SK-N-SH (cell line): Measurements from ENCODE around the gene MX1. TPM values are rescaled to one million over a fixed set of nuclear protein-coding genes. Genes with fewer than 3 reads are reported as not detected.

ENCODE experiments used
- CTCF ChIA-PET: fragments of 300-600, 350-600 bp; formaldehyde crosslinking; extraction: SDS; loops from one replicate; lab custom pipeline; 2021; lab: Yijun Ruan, JAX
- POLR2A ChIA-PET: fragments of 350-600 bp; sonication (Branson Sonifier 250); formaldehyde crosslinking; extraction: SDS; loops from one replicate; lab custom pipeline; 2020; ENCODE audit warnings: antibody characterized with exemption, inconsistent platforms; lab: Yijun Ruan, JAX
- DNase-seq: peaks from one replicate; pipeline ENCODE4 v3.0.0; 2012
- H2AFZ ChIP-seq: fragments of 200-600 bp; sonication (generic); 2 replicates; pipeline ENCODE4 v1.8.1; 2016; ENCODE audit warnings: antibody characterized with exemption, mild to moderate bottlenecking, low read depth
- H3F3A ChIP-seq: fragments of 200-600 bp; sonication (generic); replicated peaks from 2 replicates; pipeline ENCODE3; 2016; ENCODE audit warnings: antibody characterized with exemption, mild to moderate bottlenecking; ENCODE audit not compliant: insufficient read depth
- H3K27ac ChIP-seq, 2 experiments: fragments of 200-500 bp in 1 of 2; fragments of 200-600 bp in 1 of 2; sonication (Bioruptor generic) in 1 of 2; sonication (generic), shearing (Covaris generic) in 1 of 2; 2 replicates each; pipeline versions ENCODE4 v1.5.1 to v1.6.1; 2014 to 2016; ENCODE audit warnings: low read depth in 2 of 2, inconsistent platforms in 1 of 2, low read length in 1 of 2, mild to moderate bottlenecking in 1 of 2, mixed read lengths in 1 of 2
- H3K27me3 ChIP-seq: fragments of 200-600 bp; sonication (generic), shearing (Covaris generic); 2 replicates; pipeline ENCODE4 v1.6.1; 2016; ENCODE audit warnings: mixed run types; ENCODE audit not compliant: insufficient read depth
- H3K36me3 ChIP-seq, 2 experiments: fragments of 200-500 bp in 1 of 2; fragments of 200-600 bp in 1 of 2; sonication (Bioruptor generic) in 1 of 2; sonication (generic) in 1 of 2; replicated peaks in 1 of 2; 2 replicates each; pipeline versions ENCODE3 to v1.5.1; 2014 to 2016; ENCODE audit warnings: low read length in 1 of 2, mild to moderate bottlenecking in 1 of 2; ENCODE audit not compliant: insufficient read depth in 2 of 2, control insufficient read depth in 1 of 2
- H3K4me1 ChIP-seq, 2 experiments: fragments of 200-500 bp in 1 of 2; fragments of 200-600 bp in 1 of 2; sonication (Bioruptor generic) in 1 of 2; sonication (generic), shearing (Covaris generic) in 1 of 2; 2 replicates each; pipeline versions ENCODE4 v1.5.1 to v1.6.1; 2014 to 2016; ENCODE audit warnings: low read depth in 1 of 2, low read length in 1 of 2, mixed run types in 1 of 2; ENCODE audit not compliant: insufficient read depth in 2 of 2, control insufficient read depth in 1 of 2
- H3K4me2 ChIP-seq: fragments of 200-600 bp; sonication (generic), shearing (Covaris generic); 2 replicates; pipeline ENCODE4 v1.6.1; 2017; ENCODE audit warnings: mixed run types
- H3K4me3 ChIP-seq, 2 experiments: fragments of 200-500 bp in 1 of 2; fragments of 200-600 bp in 1 of 2; sonication (Bioruptor generic) in 1 of 2; sonication (generic), shearing (Covaris generic) in 1 of 2; 2 replicates each; pipeline versions ENCODE4 v1.5.1 to v1.8.1; 2014 to 2016; ENCODE audit warnings: low read depth in 2 of 2, inconsistent platforms in 1 of 2, low read length in 1 of 2, mild to moderate bottlenecking in 1 of 2, mixed read lengths in 1 of 2, moderate library complexity in 1 of 2
- H3K79me2 ChIP-seq: fragments of 200-600 bp; sonication (generic); 2 replicates; pipeline ENCODE4 v1.8.1; 2017; ENCODE audit warnings: mild to moderate bottlenecking; ENCODE audit not compliant: insufficient read depth
- H3K9ac ChIP-seq: fragments of 200-600 bp; sonication (generic); 2 replicates; pipeline ENCODE4 v1.6.1; 2017; ENCODE audit warnings: mixed run types
- H3K9me2 ChIP-seq: fragments of 200-600 bp; sonication (generic); 2 replicates; pipeline ENCODE4 v1.6.1; 2017; ENCODE audit warnings: mixed run types
- H3K9me3 ChIP-seq: fragments of 200-600 bp; sonication (generic); 2 replicates; pipeline ENCODE4 v1.6.1; 2017; ENCODE audit warnings: mixed run types, mild to moderate bottlenecking, moderate library complexity
- H4K20me1 ChIP-seq: fragments of 200-600 bp; sonication (generic); 2 replicates; pipeline ENCODE4 v1.6.1; 2017; ENCODE audit warnings: mild to moderate bottlenecking, mixed run types; ENCODE audit not compliant: insufficient read depth
- EP300 ChIP-seq, 2 experiments: IDR thresholded peaks; 2 replicates each; pipeline versions ENCODE4 v1.4.0 to v1.6.1; 2012; ENCODE audit warnings: borderline replicate concordance in 1 of 2, low read depth in 1 of 2, low read length in 1 of 2
- FOSL2 ChIP-seq: IDR thresholded peaks from 2 replicates; pipeline ENCODE4 v1.4.0; 2012; ENCODE audit warnings: low read depth, mild to moderate bottlenecking, moderate library complexity, borderline replicate concordance
- FOXJ3 ChIP-seq: sonication (generic); formaldehyde crosslinking; IDR thresholded peaks from 2 replicates; pipeline ENCODE4 v1.5.1; 2020; ENCODE audit warnings: mild to moderate bottlenecking, missing genetic modification reagents
- NFIC ChIP-seq: IDR thresholded peaks from 2 replicates; pipeline ENCODE4 v1.4.0; 2012; ENCODE audit warnings: borderline replicate concordance
- RFX5 ChIP-seq: IDR thresholded peaks from 2 replicates; pipeline ENCODE4 v1.6.1; 2012; ENCODE audit warnings: mild to moderate bottlenecking, improper control_type of control experiment, low read length
- SIN3A ChIP-seq: IDR thresholded peaks from 2 replicates; pipeline ENCODE4 v1.6.1; 2012; ENCODE audit warnings: low read depth, mild to moderate bottlenecking, low read length, moderate library complexity, borderline replicate concordance
- WGBS: methylation state at CpG from one replicate; pipeline ENCODE4 v1.1.6; 2017; ENCODE audit warnings: low lambda C conversion rate; 5-methylcytosine and 5-hydroxymethylcytosine counted together
- polyA plus RNA-seq, 3 experiments: library from polyadenylated mRNA; depleted of rRNA; stranded (reverse); fragments of >200 nt; gene quantifications; 2 replicates each; pipeline ENCODE4 v1.2.3, GENCODE V29; 2012
- TF ChIP-seq, protein P1 (sequence below): IDR thresholded peaks from 2 replicates; pipeline ENCODE4 v1.4.0; 2012; ENCODE audit warnings: low read depth
- TF ChIP-seq, protein P2 (sequence below): IDR thresholded peaks from 2 replicates; pipeline ENCODE4 v1.4.0; 2012; ENCODE audit warnings: low read depth, borderline replicate concordance
- TF ChIP-seq, protein P3 (sequence below): fragments of 150-350 bp; IDR thresholded peaks from 2 replicates; pipeline ENCODE4 v1.6.1; 2016; ENCODE audit warnings: mild to moderate bottlenecking, low read depth, low read length

Gene MX1
- polyA plus RNA-seq, 1 of the 3 experiments (the other 2 are of a cell fraction): 1.9 TPM

DNA sequence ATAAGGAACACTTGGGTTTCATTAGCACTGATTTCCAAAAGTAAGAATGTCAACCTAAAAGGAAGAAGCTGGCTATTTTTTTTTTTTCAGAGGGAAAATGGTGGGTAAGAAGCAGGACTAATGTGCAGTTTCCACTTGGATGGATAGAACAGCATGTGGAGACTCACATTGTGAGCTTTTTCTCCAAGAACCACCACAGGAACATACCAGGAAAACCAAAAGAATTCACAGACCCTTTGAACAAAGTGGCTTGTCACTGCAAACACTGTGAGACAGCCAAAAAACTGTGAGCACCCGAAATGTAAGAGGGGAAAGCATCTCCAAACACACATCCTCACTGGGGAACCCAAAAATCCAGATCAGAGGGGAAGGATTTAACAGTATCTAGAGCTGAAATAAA, 15.7 kb upstream of the MX1 start:
- TF ChIP-seq, protein P1, sequence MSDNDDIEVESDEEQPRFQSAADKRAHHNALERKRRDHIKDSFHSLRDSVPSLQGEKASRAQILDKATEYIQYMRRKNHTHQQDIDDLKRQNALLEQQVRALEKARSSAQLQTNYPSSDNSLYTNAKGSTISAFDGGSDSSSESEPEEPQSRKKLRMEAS: no peak
- TF ChIP-seq FOXJ3 (no peak), NFIC (no peak)
- TF ChIP-seq, protein P2, sequence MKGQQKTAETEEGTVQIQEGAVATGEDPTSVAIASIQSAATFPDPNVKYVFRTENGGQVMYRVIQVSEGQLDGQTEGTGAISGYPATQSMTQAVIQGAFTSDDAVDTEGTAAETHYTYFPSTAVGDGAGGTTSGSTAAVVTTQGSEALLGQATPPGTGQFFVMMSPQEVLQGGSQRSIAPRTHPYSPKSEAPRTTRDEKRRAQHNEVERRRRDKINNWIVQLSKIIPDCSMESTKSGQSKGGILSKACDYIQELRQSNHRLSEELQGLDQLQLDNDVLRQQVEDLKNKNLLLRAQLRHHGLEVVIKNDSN: no peak
- Histone ChIP-seq H3K27me3 (peaks cover 6% of the 10 kb centered on the region; the same call in 1 of the 2 replicates), H3K9me2 (no peaks in the 10 kb centered on the region), H2AFZ (no peak overlapping the region), H3K9ac (no peak overlapping the region), H4K20me1 (no peaks in the 10 kb centered on the region), H3F3A (no peaks in the 10 kb centered on the region), H3K4me1 (no peaks in the 10 kb centered on the region), H3K4me2 (no peak overlapping the region), H3K36me3 (no peaks in the 10 kb centered on the region), H3K4me3 (no peak overlapping the region), H3K9me3 (0 out of 2 replicates have a peak, but pooled peaks cover 6% of the 10 kb centered on the region), H3K79me2 (no peaks in the 10 kb centered on the region), H3K27ac (no peak overlapping the region)
- 5% methylated on average over 1 of the region's 1 CpG for WGBS
- CTCF ChIA-PET: interaction anchor here (2.9 kb wide), 1 partner anchor 127 kb away, joined by 10 read pairs; no protein-coding TSS in a partner anchor
- DNase-seq: no peak
- POLR2A ChIA-PET: no interaction called here

DNA sequence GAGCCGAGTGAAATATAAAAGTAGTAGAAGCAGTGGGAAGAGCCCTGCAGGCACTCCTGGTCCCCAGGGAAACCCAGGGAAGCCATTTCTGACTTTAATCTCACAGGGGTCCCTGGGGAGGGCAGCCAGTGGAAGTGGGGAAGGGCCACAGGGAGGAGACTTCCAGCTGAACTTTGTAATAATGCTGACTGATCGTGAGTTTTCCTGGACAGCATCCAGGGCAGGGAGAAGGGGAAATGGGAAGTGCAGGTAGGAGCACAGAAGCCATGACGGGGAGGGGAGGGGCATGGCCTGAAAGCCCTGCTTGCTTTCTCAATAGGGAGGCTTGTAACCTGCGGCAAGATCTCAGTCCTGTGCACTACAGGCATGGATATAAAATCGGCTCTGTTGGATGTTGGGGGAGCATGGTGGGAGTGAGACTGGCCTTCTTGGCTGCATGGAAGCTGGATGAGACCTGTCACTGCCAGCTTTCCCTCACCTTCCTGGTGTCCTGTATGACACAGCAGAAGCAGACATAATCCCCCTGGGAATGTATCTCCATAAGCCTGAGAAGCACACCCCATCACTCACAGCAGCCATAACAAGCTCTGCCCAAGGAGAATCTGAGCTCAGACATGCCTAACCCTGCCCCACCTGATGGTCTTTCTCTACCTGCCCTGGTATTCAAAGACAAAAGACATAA, 15.1 kb upstream of the MX1 start:
- no peaks in the 10 kb centered on the region for H4K20me1 ChIP-seq
- TF ChIP-seq FOSL2 (no peak), RFX5 (no peak), SIN3A (no peak), EP300 (IDR thresholded peaks at IDR 0.05; ENCODE audit: borderline replicate concordance in 1 of 2, low read depth in 1 of 2, low read length in 1 of 2) (no peak)
- TF ChIP-seq, protein P3, sequence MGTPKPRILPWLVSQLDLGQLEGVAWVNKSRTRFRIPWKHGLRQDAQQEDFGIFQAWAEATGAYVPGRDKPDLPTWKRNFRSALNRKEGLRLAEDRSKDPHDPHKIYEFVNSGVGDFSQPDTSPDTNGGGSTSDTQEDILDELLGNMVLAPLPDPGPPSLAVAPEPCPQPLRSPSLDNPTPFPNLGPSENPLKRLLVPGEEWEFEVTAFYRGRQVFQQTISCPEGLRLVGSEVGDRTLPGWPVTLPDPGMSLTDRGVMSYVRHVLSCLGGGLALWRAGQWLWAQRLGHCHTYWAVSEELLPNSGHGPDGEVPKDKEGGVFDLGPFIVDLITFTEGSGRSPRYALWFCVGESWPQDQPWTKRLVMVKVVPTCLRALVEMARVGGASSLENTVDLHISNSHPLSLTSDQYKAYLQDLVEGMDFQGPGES: no peak
- no peak overlapping the region for H3K4me3 ChIP-seq
- no peak overlapping the region for H3K9ac ChIP-seq
- no peak for DNase-seq
- 36% methylated on average over 5 of the region's 5 CpGs for WGBS
- CTCF ChIA-PET: interaction anchor here (2.9 kb wide), 1 partner anchor 127 kb away, joined by 10 read pairs; no protein-coding TSS in a partner anchor
- peaks cover 6% of the 10 kb centered on the region; the same call in 1 of the 2 replicates for H3K27me3 ChIP-seq
- H3K36me3 ChIP-seq: no peaks in the 10 kb centered on the region
- POLR2A ChIA-PET: no interaction called here
- H3F3A ChIP-seq: no peaks in the 10 kb centered on the region
- H2AFZ ChIP-seq: no peak overlapping the region
- no peaks in the 10 kb centered on the region for H3K4me1 ChIP-seq
- H3K4me2 ChIP-seq: no peak overlapping the region
- H3K9me3 ChIP-seq: 0 out of 2 replicates have a peak, but pooled peaks cover 6% of the 10 kb centered on the region
- no peaks in the 10 kb centered on the region for H3K9me2 ChIP-seq
- H3K79me2 ChIP-seq: no peaks in the 10 kb centered on the region
- H3K27ac ChIP-seq: no peak overlapping the region
